Measurements from ENCODE around the gene ZNF555.

DNA sequence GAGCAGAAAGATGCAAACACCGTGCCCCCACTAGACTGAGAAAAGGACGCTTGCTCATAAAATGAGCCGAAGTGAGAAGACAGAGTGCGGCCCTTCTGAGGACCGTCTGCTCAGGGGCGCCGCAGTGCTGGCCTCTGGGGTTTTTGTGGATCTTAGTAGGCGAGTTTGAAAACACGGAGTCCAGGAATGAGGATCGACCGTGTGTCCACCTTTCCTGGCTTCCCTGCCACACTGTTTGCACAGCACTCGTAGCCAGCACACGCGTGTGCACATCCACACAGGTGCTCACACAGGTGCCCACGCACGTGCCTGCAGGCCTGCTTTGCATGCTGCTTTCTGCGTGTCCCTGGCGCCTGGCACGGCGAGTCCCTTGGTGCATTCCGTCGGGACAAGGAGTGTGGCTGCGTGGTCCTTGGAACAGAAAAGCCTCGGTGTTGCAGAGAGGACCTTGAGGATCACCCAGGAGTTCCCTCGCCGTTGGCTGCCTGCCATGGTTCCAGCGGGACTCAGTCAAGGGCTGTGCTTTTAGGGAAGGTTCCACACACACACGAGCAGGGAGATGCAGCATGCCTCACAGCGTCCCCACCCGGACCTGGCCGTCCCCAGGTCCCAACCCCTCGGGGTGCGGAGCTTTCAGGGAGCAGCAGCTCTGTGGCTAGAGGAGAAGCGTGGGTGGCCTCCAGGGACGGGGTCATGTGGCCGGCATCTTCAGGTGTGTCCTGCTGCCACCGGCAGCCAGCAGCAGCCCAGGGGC is 31.7 kb upstream of the ZNF555 start:
- TF ChIP-seq, protein P1, sequence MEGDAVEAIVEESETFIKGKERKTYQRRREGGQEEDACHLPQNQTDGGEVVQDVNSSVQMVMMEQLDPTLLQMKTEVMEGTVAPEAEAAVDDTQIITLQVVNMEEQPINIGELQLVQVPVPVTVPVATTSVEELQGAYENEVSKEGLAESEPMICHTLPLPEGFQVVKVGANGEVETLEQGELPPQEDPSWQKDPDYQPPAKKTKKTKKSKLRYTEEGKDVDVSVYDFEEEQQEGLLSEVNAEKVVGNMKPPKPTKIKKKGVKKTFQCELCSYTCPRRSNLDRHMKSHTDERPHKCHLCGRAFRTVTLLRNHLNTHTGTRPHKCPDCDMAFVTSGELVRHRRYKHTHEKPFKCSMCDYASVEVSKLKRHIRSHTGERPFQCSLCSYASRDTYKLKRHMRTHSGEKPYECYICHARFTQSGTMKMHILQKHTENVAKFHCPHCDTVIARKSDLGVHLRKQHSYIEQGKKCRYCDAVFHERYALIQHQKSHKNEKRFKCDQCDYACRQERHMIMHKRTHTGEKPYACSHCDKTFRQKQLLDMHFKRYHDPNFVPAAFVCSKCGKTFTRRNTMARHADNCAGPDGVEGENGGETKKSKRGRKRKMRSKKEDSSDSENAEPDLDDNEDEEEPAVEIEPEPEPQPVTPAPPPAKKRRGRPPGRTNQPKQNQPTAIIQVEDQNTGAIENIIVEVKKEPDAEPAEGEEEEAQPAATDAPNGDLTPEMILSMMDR (IDR thresholded peaks at IDR 0.05) = no peak
- no peak for TF ChIP-seq POLR2A (IDR thresholded peaks at IDR 0.05)
